Testis (tissue), 3 donors: ENCODE data around the gene CHRM2. TPM values are rescaled to one million over a fixed set of nuclear protein-coding genes. Genes with fewer than 3 reads are reported as not detected.

Experiments used
- DNase-seq: peaks from one replicate; pipeline ENCODE4 v3.0.0-alpha.2; 2019
- H3K27ac ChIP-seq, 2 donors: fragments of 200-600 bp; sonication (generic); one replicate each; pipeline ENCODE4 v1.5.1; 2019
- H3K27me3 ChIP-seq: fragments of 200-600 bp; sonication (generic); one replicate; pipeline ENCODE4 v1.5.1; 2019
- H3K36me3 ChIP-seq: fragments of 200-600 bp; sonication (generic); one replicate; pipeline ENCODE4 v1.5.1; 2017; ENCODE audit warnings: low read depth; ENCODE audit errors: missing control alignments
- H3K4me1 ChIP-seq: fragments of 200-600 bp; sonication (generic); one replicate; pipeline ENCODE4 v1.5.1; 2019
- H3K4me3 ChIP-seq, 2 donors: fragments of 200-600 bp; sonication (generic); one replicate each; pipeline ENCODE4 v1.5.1; 2017 to 2019
- H3K9me3 ChIP-seq: fragments of 200-600 bp; sonication (generic); one replicate; pipeline ENCODE4 v1.5.1; 2017
- CTCF ChIP-seq, 3 experiments: fragments of 450-650 bp in 2 of 3; fragments of 200-600 bp in 1 of 3; sonication (generic) in 1 of 3; IDR thresholded peaks; one replicate each; pipeline ENCODE4 v1.5.1; 2016 to 2019; ENCODE audit warnings: antibody characterized with exemption in 3 of 3, mild to moderate bottlenecking in 2 of 3, moderate library complexity in 1 of 3
- POLR2A ChIP-seq: fragments of 450-650 bp; IDR thresholded peaks from one replicate; pipeline ENCODE4 v1.6.1; 2017; ENCODE audit warnings: antibody characterized with exemption, mild to moderate bottlenecking, moderate library complexity
- WGBS, 2 donors: methylation state at CpG; one replicate each; pipeline ENCODE4 v1.1.5; 2018; 5-methylcytosine and 5-hydroxymethylcytosine counted together
- intact Hi-C: fragments of 100-400 bp; cut with DNase I; formaldehyde crosslinking; loops from one replicate; pipeline ENCODE4 v1.15.1; 2023; ENCODE audit warnings: low total_unique reads
- polyA plus RNA-seq: library from polyadenylated mRNA; stranded (reverse); fragments of 350-450 nt; fragmentation: Illumina TruSeq; extraction: RNeasy Lipid Tissue Mini Kit (QIAGEN cat#74804); gene quantifications from one replicate; pipeline ENCODE4 v1.2.3, GENCODE V29; 2014; ENCODE audit warnings: low read depth, low replicate concordance; ENCODE audit not compliant: insufficient read depth
- total RNA-seq, 2 donors: library from RNA; depleted of rRNA; stranded (reverse); fragments of >200 nt; gene quantifications; one replicate each; pipeline ENCODE4 v1.2.3, GENCODE V29; 2016

The CHRM2 gene
- total and polyA plus RNA-seq, 3 donors from 2014 or later: 0.31 to 1.7 (median 0.55) TPM

- Histone ChIP-seq H3K4me3 (no peak overlapping the region), H3K36me3 (no peaks in the 10 kb centered on the region), H3K27me3 (no peaks in the 10 kb centered on the region), H3K9me3 (no peaks in the 10 kb centered on the region), H3K27ac (no peak overlapping the region), H3K4me1 (no peaks in the 10 kb centered on the region)
- no peak for TF ChIP-seq CTCF (IDR thresholded peaks at IDR 0.05)
- DNase-seq: no peak
- intact Hi-C loops: no loop called here
- 81 to 89% methylated on average over 5 of the region's 5 CpGs for WGBS, 2 donors
Observed at GRCh38 chr7:136937436-136937835, 69.0 kb downstream of the CHRM2 start.

GRCh38 chr7:136938476-136938875 is 70.0 kb downstream of the CHRM2 start:
- Histone ChIP-seq H3K9me3 (no peaks in the 10 kb centered on the region), H3K27ac (no peak overlapping the region), H3K27me3 (no peaks in the 10 kb centered on the region), H3K36me3 (no peaks in the 10 kb centered on the region), H3K4me1 (no peaks in the 10 kb centered on the region), H3K4me3 (no peak overlapping the region)
- TF ChIP-seq CTCF (IDR thresholded peaks at IDR 0.05): no peak
- WGBS, 2 donors: 84 to 93% methylated on average over 3 to 13 of the region's 13 CpGs
- DNase-seq: no peak
- intact Hi-C loops: no loop called here

GRCh38 chr7:136940122-136940521 is 71.7 kb downstream of the CHRM2 start:
- no peaks in the 10 kb centered on the region for H3K4me1 ChIP-seq
- no peak overlapping the region for H3K27ac ChIP-seq
- 89 to 98% methylated on average over 4 of the region's 4 CpGs for WGBS, 2 donors
- no peaks in the 10 kb centered on the region for H3K9me3 ChIP-seq
- DNase-seq: no peak
- no peaks in the 10 kb centered on the region for H3K27me3 ChIP-seq
- intact Hi-C loops: no loop called here
- H3K4me3 ChIP-seq: no peak overlapping the region
- no peak for TF ChIP-seq POLR2A
- TF ChIP-seq CTCF (IDR thresholded peaks at IDR 0.05): no peak
- H3K36me3 ChIP-seq: no peaks in the 10 kb centered on the region

- Histone ChIP-seq H3K4me3 (no peak overlapping the region), H3K27ac (no peak overlapping the region), H3K9me3 (no peaks in the 10 kb centered on the region), H3K4me1 (no peaks in the 10 kb centered on the region), H3K27me3 (no peaks in the 10 kb centered on the region), H3K36me3 (no peaks in the 10 kb centered on the region)
- 63 to 73% methylated on average over 1 of the region's 1 CpG for WGBS, 2 donors
- TF ChIP-seq POLR2A: no peak
- DNase-seq: no peak
- intact Hi-C loops: no loop called here
Observed at GRCh38 chr7:136940917-136941316, 72.5 kb downstream of the CHRM2 start.

- Histone ChIP-seq H3K27ac (no peak overlapping the region), H3K9me3 (no peaks in the 10 kb centered on the region), H3K27me3 (no peaks in the 10 kb centered on the region), H3K4me3 (no peak overlapping the region), H3K4me1 (no peaks in the 10 kb centered on the region), H3K36me3 (no peaks in the 10 kb centered on the region)
- WGBS, 2 donors: 68 to 77% methylated on average over 1 of the region's 1 CpG
- TF ChIP-seq POLR2A (no peak), CTCF (IDR thresholded peaks at IDR 0.05) (no peak)
- intact Hi-C loops: no loop called here
- DNase-seq: no peak
Observed at GRCh38 chr7:136941816-136942215, 73.4 kb downstream of the CHRM2 start.
